GM11168 (cell line): ENCODE results near the gene FNIP2.
"Not testable (repeated sequence)": the region's sequence is repeated elsewhere in the genome, so short reads cannot be mapped to it uniquely, and the experiment has no call there.

Experiments used
- in situ Hi-C: fragments of 300-500 bp; cut with MboI; formaldehyde crosslinking; loops from one replicate; pipeline ENCODE4 v1.12.0; 2022; ENCODE audit warnings: low sequenced_read_pairs; ENCODE audit not compliant: unreplicated experiment

Gene FNIP2

DNA sequence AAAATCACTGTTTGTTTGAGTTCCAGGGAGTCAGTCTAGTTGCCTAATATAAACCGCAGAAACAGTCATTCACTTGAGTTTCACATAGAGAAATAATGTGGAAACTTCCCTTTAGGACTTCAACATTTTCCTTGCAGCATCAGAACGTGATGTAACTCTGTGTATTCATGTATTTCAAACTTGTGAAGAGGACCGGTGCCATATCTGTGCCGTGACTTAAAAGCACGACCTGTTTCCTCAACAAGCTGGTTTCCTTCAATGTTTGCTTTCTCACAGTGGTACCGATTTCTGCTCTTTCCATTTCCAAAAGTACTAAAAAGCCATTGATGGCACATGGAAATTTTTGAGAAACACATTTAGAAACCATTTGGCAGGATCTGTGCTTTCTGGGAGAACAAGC, 167.4 kb downstream of the FNIP2 start:
- in situ Hi-C loops = no loop called here

DNA sequence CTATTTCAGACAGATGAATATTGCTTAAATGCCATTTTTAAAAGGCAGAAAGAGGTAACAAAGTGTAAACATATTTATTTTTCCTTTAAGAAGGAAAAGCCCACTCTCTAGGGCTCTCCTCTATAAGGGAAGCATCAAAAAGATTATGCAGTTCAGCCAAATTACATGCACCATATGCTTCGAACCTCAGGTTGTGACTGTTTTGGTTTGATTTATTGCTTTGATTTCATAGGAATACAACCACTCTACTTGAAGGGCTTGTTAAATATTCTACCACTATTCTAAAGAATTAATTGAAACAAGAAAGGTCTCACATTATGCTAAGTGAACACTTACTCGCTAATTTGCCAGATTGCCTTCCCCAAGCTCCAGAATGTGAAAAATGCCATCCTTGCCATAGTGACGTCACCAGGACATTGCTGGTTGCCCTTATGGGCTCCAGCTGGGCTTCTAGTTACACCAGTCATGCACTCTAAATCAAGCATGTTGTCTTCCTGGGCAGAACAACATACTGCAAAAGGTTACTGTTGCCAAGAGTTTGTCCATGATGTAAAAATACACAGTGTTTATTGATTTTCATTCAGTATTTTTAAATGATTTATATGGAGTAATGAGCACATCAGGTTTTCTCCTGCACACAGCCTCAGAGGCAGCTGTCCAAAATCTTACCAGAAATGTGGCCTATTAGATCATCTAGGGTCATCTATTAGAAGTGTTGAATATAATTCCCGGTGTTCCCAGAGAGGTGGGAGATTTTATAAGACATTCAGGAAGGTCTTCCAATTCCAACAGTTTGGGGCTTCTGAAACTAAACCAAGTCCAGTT, 169.6 kb downstream of the FNIP2 start:
- in situ Hi-C loops = no loop called here

DNA sequence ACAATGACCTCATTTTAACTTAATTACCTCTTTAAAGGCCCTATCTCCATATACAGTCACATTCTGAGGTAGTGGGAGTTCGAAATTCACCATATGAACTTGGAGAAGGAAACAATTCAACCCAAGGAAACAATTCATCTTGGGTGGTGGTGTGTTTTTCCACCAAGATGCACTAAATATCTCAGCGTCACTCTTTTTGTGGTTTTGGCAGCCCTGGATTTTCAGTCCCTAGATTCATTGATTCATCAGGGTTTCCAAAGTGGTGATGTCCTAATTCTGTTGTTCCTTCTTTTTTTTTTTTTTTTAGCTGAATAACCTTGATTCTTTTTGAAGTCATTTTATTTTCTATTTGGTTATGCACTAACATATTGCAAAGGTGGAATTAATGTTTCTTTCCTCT, 171.4 kb downstream of the FNIP2 start:
- in situ Hi-C loops = no loop called here

DNA sequence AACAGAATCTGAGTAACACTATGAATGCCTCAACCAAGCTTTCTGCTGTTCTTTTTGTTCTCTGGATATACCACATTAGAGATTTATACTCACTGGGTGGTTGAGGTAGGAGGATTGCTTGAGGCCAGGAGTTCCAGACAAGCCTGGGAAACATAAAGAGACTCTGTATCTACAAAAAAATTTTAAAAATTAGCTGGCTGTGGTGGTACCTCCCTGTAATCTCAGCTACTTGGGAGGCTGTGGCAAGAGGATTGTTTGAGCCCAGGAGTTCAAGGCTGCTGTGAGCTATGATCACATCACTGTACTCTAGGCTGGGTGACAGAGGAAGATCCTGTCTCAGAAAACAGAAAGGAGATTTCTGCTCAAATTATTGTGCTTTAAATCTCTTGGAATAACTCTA, 172.5 kb downstream of the FNIP2 start:
- in situ Hi-C loops = no loop called here

DNA sequence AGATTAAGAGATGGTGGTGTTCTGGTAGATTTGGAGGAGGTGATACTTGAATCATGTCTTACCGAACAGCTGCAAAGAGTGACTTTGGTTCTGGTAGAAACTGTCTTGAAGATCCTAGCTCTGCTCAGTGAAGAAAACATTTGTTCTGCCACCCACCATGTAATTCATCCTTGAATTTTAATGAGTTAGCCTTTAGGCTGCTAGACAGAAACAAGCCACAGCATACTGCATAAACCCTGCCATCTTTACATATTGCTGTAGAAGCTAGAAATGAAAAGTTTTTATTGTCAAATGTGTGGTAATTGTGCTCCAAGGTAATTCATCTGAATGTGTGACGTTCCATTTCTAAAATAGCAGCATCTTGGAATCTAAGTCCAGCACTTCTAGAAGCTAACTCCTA, 173.1 kb downstream of the FNIP2 start:
- in situ Hi-C loops = no loop called here

- in situ Hi-C loops = no loop called here
Measured at GRCh38 chr4:158945529-158946108, 176.8 kb downstream of the FNIP2 start.

DNA sequence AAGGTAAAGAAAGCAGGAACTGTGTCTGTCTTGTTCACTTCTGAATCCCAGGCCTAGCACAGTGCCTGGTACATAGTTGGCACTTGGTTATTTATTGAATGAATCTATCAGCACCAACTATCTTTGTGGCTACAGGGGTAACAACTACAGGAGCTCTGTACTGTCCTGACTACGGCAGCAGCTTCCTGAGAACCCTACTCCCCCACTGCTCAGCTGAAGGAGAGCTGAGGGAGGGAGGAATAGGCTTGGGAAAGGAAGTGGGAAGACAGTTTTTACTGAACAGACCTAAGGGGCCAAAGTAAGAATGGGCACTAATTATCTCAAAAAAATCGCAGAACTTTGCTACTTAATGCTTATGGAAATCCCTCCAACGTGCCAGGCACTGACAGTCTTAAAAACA, 178.0 kb downstream of the FNIP2 start:
- in situ Hi-C loops = no loop called here

- in situ Hi-C loops = no loop called here
Measured at GRCh38 chr4:158948071-158948470, 179.2 kb downstream of the FNIP2 start.

- in situ Hi-C loops = no loop called here
Measured at GRCh38 chr4:158949099-158949498, 180.3 kb downstream of the FNIP2 start.

GRCh38 chr4:158952221-158952774, 183.5 kb downstream of the FNIP2 start:
- in situ Hi-C loops = not testable (repeated sequence)

DNA sequence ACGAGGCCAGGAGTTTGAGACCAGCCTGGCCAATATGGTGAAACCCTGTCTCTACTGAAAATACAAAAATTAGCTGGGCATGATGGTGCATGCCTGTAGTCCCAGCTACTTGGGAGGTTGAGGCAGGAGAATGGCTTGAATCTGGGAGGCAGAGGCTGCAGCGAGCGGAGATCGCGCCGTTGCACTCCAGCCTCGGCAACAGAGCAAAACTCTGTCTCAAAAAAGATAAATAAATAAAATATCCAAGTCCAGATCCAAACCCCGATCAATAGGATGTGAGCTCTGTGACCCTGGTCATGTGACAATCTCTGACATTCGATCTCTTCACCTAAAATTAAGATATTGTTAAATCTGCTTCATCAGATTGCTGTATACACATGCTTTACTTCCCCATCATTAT, 187.5 kb downstream of the FNIP2 start:
- in situ Hi-C loops = not testable (repeated sequence)

GRCh38 chr4:158956918-158957317, 188.1 kb downstream of the FNIP2 start:
- in situ Hi-C loops = not testable (repeated sequence)
